GM21528 (cell line): ENCODE data around the gene SYNPR.
"Not testable (repeated sequence)": the region's sequence is repeated elsewhere in the genome, so short reads cannot be mapped to it uniquely, and the experiment has no call there.

ENCODE experiments used
- ATAC-seq: cut with Tn5 transposase; IDR thresholded peaks from one replicate; pipeline ENCODE4 v1.9.1; 2021; ENCODE audit warnings: mild to moderate bottlenecking, moderate library complexity; ENCODE audit not compliant: unreplicated experiment, low FRiP score

The SYNPR gene

GRCh38 chr3:63607716-63608115 is 329.6 kb downstream of the SYNPR start:
- no peak for ATAC-seq

GRCh38 chr3:63609408-63609807 is 331.3 kb downstream of the SYNPR start:
- no peak for ATAC-seq

GRCh38 chr3:63609834-63610233 is 331.7 kb downstream of the SYNPR start:
- no peak for ATAC-seq

GRCh38 chr3:63611382-63611781 is 333.3 kb downstream of the SYNPR start:
- no peak for ATAC-seq

- ATAC-seq: no peak
These were observed 335.5 kb downstream of the SYNPR start for GRCh38 chr3:63613561-63613960.

- ATAC-seq: no peak
These were observed 339.3 kb downstream of the SYNPR start for GRCh38 chr3:63617391-63617790.

GRCh38 chr3:63624941-63625560 is 346.9 kb downstream of the SYNPR start:
- ATAC-seq: no peak

GRCh38 chr3:63631670-63632069 is 353.6 kb downstream of the SYNPR start:
- ATAC-seq: no peak

GRCh38 chr3:63635186-63635585 is 357.1 kb downstream of the SYNPR start:
- no peak for ATAC-seq

GRCh38 chr3:63639806-63640205 is 361.7 kb downstream of the SYNPR start:
- no peak for ATAC-seq

- ATAC-seq: no peak
These were observed 364.4 kb downstream of the SYNPR start for GRCh38 chr3:63642488-63642887.

GRCh38 chr3:63644212-63644797 is 366.2 kb downstream of the SYNPR start:
- ATAC-seq: no peak

- ATAC-seq: not testable (repeated sequence)
These were observed 367.0 kb downstream of the SYNPR start for GRCh38 chr3:63644928-63645781.

- no peak for ATAC-seq
These were observed 374.1 kb downstream of the SYNPR start, which contains the start of gene SNTN for GRCh38 chr3:63652066-63652725. Gene SNTN (plus strand): TSS chr3:63652675. CDS start chr3:63652688, 13 bp downstream.

GRCh38 chr3:63654211-63654610 is 376.1 kb downstream of the SYNPR start:
- no peak for ATAC-seq

- no peak for ATAC-seq
These were observed 376.8 kb downstream of the SYNPR start for GRCh38 chr3:63654931-63655330.

- no peak for ATAC-seq
These were observed 377.4 kb downstream of the SYNPR start for GRCh38 chr3:63655519-63655918.

- ATAC-seq: no peak
These were observed 378.7 kb downstream of the SYNPR start for GRCh38 chr3:63656786-63657185.

GRCh38 chr3:63661242-63661641 is 383.1 kb downstream of the SYNPR start:
- no peak for ATAC-seq

GRCh38 chr3:63662011-63662410 is 383.9 kb downstream of the SYNPR start:
- no peak for ATAC-seq

GRCh38 chr3:63662500-63662899 is 384.4 kb downstream of the SYNPR start:
- ATAC-seq: no peak
